T-helper 2 cell treated with Interferon-gamma antibody and Interleukin-4, amounts not matched to agents 5 μg/mL and 100 μg/mL, for 36 hours (primary cell): ENCODE data around the gene PIK3AP1.
"Not testable (repeated sequence)": the region's sequence is repeated elsewhere in the genome, so short reads cannot be mapped to it uniquely, and the experiment has no call there.

Source experiments
- DNase-seq: peaks from one replicate; pipeline ENCODE4 v3.0.0; 2021; ENCODE audit warnings: low spot score
- H3K27ac Mint-ChIP-seq: one replicate; pipeline ENCODE4 v1.8.0; 2021; ENCODE audit warnings: mild to moderate bottlenecking, mixed read lengths
- H3K27me3 Mint-ChIP-seq: one replicate; pipeline ENCODE4 v1.8.0; 2021; ENCODE audit warnings: low read depth, mixed read lengths
- H3K36me3 Mint-ChIP-seq: one replicate; pipeline ENCODE4 v1.8.0; 2021; ENCODE audit warnings: low read depth, mixed read lengths
- H3K4me1 Mint-ChIP-seq: one replicate; pipeline ENCODE4 v1.8.0; 2021; ENCODE audit warnings: low read depth, mixed read lengths
- H3K4me3 Mint-ChIP-seq: one replicate; pipeline ENCODE4 v1.8.0; 2022; ENCODE audit warnings: mild to moderate bottlenecking, moderate library complexity, mixed read lengths
- H3K9me3 Mint-ChIP-seq: one replicate; pipeline ENCODE4 v1.8.0; 2021; ENCODE audit warnings: mixed read lengths

PIK3AP1 gene

GRCh38 chr10:96745950-96746349, 25.6 kb upstream of the PIK3AP1 start:
- DNase-seq = no peak
- H3K4me1 Mint-ChIP-seq = peaks cover 13% of the 10 kb centered on the region
- H3K27ac Mint-ChIP-seq = no peak overlapping the region
- H3K36me3 Mint-ChIP-seq = no peaks in the 10 kb centered on the region
- H3K4me3 Mint-ChIP-seq = no peak overlapping the region
- no peaks in the 10 kb centered on the region for H3K9me3 Mint-ChIP-seq
- peaks cover 9% of the 10 kb centered on the region for H3K27me3 Mint-ChIP-seq

DNA sequence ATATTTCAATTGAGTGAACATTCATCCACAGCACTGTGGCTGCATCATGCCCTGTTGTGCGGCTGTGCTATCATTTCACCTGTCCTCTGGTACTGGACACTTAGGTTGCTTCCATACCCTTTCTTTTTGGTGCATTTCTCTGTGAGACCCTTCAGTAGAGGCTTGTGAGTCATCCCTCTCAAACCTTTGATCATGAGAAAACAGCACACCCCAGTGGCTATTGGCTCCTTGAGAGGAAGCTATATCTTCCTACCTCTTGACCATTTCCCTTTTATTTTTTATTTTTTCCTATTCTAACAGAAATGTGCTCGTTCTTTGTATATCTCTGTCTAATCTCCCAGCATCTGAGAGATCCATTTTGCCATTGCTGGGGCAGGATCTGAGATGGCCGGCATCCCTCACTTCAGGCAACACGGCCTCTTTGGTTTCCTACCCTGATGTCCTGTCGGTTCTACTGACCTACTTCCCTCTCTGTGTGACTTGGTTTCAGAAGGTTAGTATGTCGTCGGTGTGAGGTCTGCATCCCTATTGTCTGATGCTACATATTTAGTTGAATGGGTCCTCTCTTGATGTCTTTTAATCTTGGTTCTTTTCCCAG, 23.8 kb upstream of the PIK3AP1 start:
- peaks cover 18% of the 10 kb centered on the region for H3K4me1 Mint-ChIP-seq
- H3K4me3 Mint-ChIP-seq = no peak overlapping the region
- H3K36me3 Mint-ChIP-seq = no peaks in the 10 kb centered on the region
- DNase-seq = no peak
- no peaks in the 10 kb centered on the region for H3K9me3 Mint-ChIP-seq
- H3K27ac Mint-ChIP-seq = no peak overlapping the region
- H3K27me3 Mint-ChIP-seq = peaks cover 12% of the 10 kb centered on the region

DNA sequence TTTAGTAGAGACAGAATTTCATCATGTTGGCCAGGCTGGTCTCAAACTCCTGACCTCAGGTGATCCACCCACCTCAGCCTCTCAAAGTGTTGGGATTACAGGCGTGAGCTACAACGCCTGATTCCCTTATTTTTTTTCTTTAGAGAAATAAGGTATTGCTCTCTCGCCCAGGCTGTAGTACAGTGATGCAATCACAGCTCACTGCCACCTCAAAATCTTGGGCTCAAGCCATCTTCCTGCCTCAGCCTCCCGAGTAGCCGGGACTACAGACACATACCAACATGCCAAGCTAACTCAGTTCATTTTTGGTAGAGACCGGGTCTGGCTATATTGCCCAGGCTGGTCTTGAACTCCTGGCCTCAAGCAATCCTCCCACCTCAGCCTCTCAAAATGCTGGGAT, 21.2 kb upstream of the PIK3AP1 start:
- not testable (repeated sequence) for H3K4me3 Mint-ChIP-seq, DNase-seq, H3K27ac Mint-ChIP-seq, H3K36me3 Mint-ChIP-seq, H3K4me1 Mint-ChIP-seq, H3K9me3 Mint-ChIP-seq
- peaks cover 12% of the 10 kb centered on the region for H3K27me3 Mint-ChIP-seq

DNA sequence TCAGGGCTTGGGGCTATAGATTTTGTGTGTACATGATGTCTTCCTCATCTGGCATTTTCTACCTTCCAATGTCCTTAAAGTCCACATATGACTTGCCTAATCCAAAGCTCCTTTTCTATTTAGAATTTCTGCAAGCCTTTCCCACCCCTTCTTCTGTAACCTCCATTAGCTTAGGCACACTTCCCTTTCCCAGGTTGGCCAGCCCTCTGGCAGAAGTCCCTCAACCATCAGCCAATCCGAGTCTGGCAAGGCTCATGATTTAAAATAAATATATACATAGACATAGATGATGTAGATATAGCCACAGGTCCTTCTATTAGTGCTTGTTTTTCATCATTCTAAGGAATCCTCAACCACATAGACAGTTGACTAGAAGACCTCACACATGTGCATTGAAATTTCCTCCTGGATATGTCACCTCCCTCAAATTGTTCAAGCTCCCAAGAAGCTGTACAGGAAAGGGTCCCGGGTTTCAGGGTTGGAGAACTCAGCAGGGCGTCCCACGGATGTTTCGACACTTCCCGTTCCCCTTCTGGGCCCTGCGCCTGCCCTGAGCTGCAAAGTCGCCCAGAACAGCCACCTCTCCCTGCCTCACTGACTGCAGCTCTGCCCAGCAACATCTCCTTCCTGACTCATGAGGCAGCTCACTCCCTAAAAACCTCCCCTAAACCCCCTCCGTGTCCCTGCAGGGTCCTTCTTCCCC, 20.4 kb upstream of the PIK3AP1 start:
- Mint-ChIP-seq H3K4me1 (peaks cover 4% of the 10 kb centered on the region), H3K9me3 (no peaks in the 10 kb centered on the region), H3K27ac (no peak overlapping the region), H3K36me3 (no peaks in the 10 kb centered on the region), H3K4me3 (no peak overlapping the region), H3K27me3 (peaks cover 13% of the 10 kb centered on the region)
- no peak for DNase-seq

GRCh38 chr10:96740141-96740540, 19.8 kb upstream of the PIK3AP1 start:
- Mint-ChIP-seq H3K4me3 (no peak overlapping the region), H3K27ac (no peak overlapping the region)

GRCh38 chr10:96737307-96737902, 17.1 kb upstream of the PIK3AP1 start:
- not testable (repeated sequence) for H3K27ac Mint-ChIP-seq, H3K36me3 Mint-ChIP-seq, DNase-seq, H3K4me3 Mint-ChIP-seq, H3K4me1 Mint-ChIP-seq, H3K9me3 Mint-ChIP-seq
- H3K27me3 Mint-ChIP-seq = peaks cover 15% of the 10 kb centered on the region

More at GRCh38 chr10:96740141-96740540, 19.8 kb upstream of the PIK3AP1 start:
- H3K4me1 Mint-ChIP-seq = peaks cover 4% of the 10 kb centered on the region
- peaks cover 12% of the 10 kb centered on the region for H3K27me3 Mint-ChIP-seq
- DNase-seq = no peak
- H3K36me3 Mint-ChIP-seq = no peaks in the 10 kb centered on the region
- H3K9me3 Mint-ChIP-seq = no peaks in the 10 kb centered on the region

DNA sequence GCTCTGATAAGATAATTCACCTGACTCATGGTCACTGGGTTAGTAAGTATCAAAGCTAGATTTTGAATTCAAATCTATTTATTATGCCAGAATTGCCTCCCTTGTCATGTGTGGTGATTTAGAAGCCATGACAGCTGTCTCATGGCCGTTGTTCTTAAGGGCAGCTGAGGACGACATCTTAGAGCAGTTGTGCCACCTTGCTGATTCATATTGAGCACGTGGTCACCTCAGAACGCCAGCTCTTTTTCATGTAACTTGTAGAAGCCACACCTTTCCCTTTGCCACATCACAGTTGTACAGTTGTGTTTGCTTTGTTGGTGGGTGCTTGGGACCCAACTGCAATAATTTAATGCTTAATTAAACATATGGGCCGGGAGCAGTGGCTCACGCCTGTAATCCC, 4.3 kb upstream of the PIK3AP1 start:
- H3K4me1 Mint-ChIP-seq = peaks cover 11% of the 10 kb centered on the region
- no peaks in the 10 kb centered on the region for H3K36me3 Mint-ChIP-seq

DNA sequence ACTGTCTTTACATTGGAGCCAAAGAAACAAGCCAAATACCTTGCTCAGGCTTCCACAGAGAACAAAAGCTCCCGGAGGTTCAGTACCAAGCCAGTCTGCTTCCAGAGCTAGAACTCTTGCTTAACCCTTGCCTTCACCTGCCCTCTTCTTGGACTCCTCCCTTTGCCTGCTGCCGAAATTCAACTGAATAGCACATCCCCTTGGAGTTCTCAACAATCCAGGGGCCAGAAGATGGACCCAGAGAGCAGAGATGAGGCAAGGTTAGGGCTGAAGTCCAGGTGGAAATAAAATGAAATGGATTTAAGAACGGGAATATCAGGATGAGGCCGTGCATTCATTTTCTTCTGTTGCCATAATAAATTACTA, 876 bp upstream of the PIK3AP1 start:
- peak overlapping the region; percentile 85 for H3K4me3 Mint-ChIP-seq
- DNase-seq = no peak
- H3K4me1 Mint-ChIP-seq = peaks cover 24% of the 10 kb centered on the region
- H3K9me3 Mint-ChIP-seq = no peaks in the 10 kb centered on the region
- peak overlapping the region; percentile 60 for H3K27ac Mint-ChIP-seq
- peaks cover 22% of the 10 kb centered on the region for H3K27me3 Mint-ChIP-seq
- no peaks in the 10 kb centered on the region for H3K36me3 Mint-ChIP-seq

More for the DNA sequence above, 4.3 kb upstream of the PIK3AP1 start:
- Mint-ChIP-seq H3K9me3 (no peaks in the 10 kb centered on the region), H3K27ac (no peak overlapping the region), H3K4me3 (no peak overlapping the region), H3K27me3 (peaks cover 15% of the 10 kb centered on the region)
- DNase-seq = no peak

- H3K4me3 Mint-ChIP-seq = peak overlapping the region; percentile 95
- peak; percentile 36 for DNase-seq
- H3K27ac Mint-ChIP-seq = peak overlapping the region; percentile 77
- H3K9me3 Mint-ChIP-seq = no peaks in the 10 kb centered on the region
- H3K4me1 Mint-ChIP-seq = peaks cover 24% of the 10 kb centered on the region
- H3K27me3 Mint-ChIP-seq = peaks cover 22% of the 10 kb centered on the region
- no peaks in the 10 kb centered on the region for H3K36me3 Mint-ChIP-seq
These were observed 378 bp downstream of the PIK3AP1 start for GRCh38 chr10:96719850-96720421.

DNA sequence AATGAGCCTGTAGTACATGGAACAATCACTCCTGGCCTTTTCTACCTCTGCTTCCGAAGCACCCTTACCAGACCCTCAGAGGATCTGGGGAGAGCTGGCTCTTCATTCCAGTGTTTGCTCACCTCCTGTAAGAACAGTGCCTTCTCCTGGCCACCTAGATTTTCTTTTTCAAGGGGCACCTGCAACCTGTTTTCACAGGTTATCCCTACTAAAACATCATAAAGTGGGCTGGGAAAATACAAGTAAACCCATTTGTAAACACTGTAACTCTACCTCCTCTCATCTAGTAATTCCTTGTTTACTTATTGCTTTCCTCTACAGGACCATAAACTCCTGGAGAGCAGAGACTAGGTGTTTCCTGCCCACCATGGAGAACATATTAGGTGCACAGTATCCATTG, 1.1 kb downstream of the PIK3AP1 start:
- DNase-seq = no peak
- H3K27me3 Mint-ChIP-seq = peaks cover 22% of the 10 kb centered on the region
- peaks cover 24% of the 10 kb centered on the region for H3K4me1 Mint-ChIP-seq
- H3K27ac Mint-ChIP-seq = no peak overlapping the region
- H3K9me3 Mint-ChIP-seq = no peaks in the 10 kb centered on the region
- H3K36me3 Mint-ChIP-seq = no peaks in the 10 kb centered on the region
- peak overlapping the region; percentile 95 for H3K4me3 Mint-ChIP-seq

DNA sequence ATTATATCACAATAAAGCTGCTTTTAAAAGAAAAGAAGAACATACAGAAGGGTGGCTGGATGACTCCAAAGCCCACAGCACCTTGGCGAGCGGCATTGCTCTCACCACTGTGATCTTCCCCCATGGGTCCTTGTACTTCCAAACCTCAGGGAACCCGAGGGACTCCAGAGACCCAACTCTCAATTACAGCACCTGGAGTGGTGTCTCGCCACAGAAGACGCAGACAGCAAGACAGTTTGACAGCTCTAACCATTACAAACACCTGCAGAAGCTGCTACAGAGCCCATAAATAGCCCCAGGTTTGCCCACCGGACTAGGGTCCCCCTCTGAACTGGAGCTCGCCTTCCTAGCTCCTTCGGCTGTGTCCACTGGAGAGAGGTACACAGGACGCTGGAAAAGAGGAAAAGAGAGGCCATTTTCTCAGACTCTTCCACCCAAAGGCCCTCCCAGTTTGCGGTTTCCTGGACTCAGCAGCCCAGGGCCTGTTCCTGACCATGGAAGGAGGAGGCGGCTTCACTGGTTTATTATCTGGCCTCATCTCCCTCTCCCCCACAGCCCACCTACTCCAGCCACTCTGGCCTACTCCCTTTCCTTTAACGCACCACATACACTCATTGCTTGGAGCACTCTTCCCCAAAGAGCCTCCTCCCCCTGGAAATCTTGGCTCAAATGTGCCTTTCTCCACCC, 1.9 kb downstream of the PIK3AP1 start:
- no peaks in the 10 kb centered on the region for H3K9me3 Mint-ChIP-seq
- H3K36me3 Mint-ChIP-seq = no peaks in the 10 kb centered on the region
- H3K27me3 Mint-ChIP-seq = peaks cover 22% of the 10 kb centered on the region
- DNase-seq = no peak
- H3K4me3 Mint-ChIP-seq = peak overlapping the region; percentile 11
- no peak overlapping the region for H3K27ac Mint-ChIP-seq
- H3K4me1 Mint-ChIP-seq = peaks cover 24% of the 10 kb centered on the region

DNA sequence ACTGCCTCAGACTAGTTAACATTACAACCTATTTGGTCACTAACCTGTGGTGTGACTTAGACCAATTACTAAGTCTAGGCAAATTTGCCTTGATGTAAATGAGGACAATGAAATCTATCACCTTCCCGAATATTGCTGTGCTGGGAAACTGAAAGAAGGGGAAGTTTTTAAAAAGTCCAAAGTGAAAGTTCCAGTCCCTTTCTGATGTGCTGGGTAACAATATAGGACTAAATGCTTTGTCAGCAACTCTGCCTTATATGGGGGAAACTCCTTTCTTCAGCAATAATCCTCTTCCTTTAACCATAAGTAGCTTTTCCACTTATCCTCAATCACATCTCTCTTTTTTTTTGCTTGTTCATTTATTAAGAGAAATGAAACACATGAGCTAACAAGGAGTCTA, 3.9 kb downstream of the PIK3AP1 start:
- Mint-ChIP-seq H3K9me3 (no peaks in the 10 kb centered on the region), H3K27ac (no peak overlapping the region), H3K27me3 (peaks cover 16% of the 10 kb centered on the region), H3K4me3 (no peak overlapping the region), H3K4me1 (peaks cover 23% of the 10 kb centered on the region), H3K36me3 (no peaks in the 10 kb centered on the region)
- DNase-seq = no peak

- Mint-ChIP-seq H3K27ac (no peak overlapping the region), H3K4me1 (peaks cover 14% of the 10 kb centered on the region), H3K36me3 (no peaks in the 10 kb centered on the region), H3K4me3 (no peak overlapping the region), H3K27me3 (peaks cover 9% of the 10 kb centered on the region), H3K9me3 (no peaks in the 10 kb centered on the region)
- no peak for DNase-seq
These were observed 5.5 kb downstream of the PIK3AP1 start for GRCh38 chr10:96714746-96715255.
